NCI-H1436 (cell line): ENCODE measurements around the gene IFNE.
A peak's percentile ranks its signal among the peaks of the same experiment; 100 is the strongest.
"Not testable (repeated sequence)": the region's sequence is repeated elsewhere in the genome, so short reads cannot be mapped to it uniquely, and the experiment has no call there.

Source experiments
- DNase-seq: peaks from one replicate; lab custom pipeline; 2025; lab: John Stamatoyannopoulos, UW

Gene IFNE

DNA sequence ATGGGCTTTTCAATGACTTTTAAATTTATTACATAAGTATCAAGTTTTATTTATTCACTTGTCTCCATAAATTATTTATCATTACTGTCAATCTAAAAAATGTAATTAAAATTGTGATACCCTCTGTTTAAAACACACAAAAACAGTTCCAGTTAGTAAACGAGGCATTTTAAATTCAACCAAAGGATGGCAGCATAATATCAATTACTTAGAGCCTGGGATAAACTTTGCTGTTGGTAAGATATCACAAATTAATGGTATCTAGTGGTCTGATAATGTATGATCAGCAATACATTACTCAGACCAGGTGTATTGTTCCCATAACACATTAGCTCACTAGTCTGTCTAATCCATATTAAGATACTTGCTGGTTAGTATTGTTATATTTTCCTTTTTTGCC, 9.6 kb upstream of the IFNE start:
- DNase-seq = no peak

DNA sequence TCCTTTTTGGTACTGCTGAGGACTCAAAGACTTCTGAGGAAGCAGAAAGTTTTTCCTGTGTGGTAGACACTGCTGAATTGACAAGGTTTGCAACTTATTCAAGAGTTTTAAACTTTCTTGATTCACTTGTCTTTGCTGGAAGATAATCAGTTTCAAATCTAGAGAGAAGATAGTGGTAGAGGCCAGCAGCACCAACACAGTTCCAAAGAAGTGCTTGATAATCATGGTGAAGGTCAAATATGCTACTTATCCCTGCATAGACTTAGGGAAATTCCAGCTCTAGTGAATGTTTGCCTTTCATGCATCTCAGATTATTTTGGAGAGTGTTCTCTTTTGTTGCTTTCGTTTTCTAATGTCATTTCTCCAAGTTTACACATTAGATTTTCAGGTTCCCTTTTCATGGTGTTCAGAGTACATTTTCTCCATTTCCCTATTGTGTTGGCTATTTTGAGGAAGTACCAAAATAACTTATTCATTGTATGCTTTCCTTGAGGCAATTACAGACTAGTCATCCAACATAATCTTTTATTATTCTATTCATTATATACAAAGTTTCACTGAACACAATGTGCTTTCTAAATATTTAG, 550 bp downstream of the IFNE start:
- no peak for DNase-seq

DNA sequence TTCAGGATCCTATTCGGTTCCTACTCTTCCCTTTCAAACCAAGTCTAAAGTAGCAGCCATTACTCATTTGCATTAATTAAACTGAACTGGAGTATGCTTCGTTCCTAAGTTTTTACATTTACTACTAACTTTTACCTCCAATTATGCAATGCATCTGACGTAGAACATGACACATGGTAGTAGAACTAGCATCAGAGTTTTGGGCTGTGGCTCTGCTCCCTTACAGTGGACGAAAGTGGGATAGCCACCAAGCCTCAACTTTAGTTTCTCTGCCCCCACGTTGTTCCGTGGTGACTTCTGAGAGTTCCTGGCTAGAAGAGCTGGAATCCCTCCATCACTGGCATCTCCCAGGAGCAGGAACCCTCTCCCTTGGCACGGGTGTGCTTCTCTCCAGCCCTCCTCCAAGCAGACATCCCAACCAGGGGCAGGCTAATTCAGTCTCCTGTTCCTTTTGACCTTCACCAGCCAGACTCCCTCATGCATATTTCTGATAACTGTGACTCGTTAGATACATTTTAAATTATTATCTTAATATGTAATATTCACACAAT, 2.9 kb downstream of the IFNE start:
- DNase-seq = no peak

DNA sequence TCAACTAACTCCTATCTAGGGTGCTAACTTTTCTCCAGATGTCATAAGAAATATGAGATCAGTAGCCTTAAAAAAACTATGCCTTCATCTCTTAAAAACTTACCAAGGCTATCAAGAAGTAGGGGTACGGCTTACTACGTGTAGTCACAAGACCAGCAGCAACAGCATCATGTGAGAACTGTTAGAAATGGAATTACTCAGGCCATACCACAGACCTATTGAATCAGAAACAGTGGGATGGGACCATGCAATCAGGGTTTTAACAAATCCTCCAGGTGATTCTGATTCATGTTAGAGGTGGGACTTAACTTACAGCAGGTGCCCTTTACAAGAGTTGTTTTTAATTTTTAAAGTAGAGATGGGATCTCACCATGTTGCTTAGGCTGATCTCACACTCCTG, 4.6 kb downstream of the IFNE start:
- DNase-seq = no peak

DNA sequence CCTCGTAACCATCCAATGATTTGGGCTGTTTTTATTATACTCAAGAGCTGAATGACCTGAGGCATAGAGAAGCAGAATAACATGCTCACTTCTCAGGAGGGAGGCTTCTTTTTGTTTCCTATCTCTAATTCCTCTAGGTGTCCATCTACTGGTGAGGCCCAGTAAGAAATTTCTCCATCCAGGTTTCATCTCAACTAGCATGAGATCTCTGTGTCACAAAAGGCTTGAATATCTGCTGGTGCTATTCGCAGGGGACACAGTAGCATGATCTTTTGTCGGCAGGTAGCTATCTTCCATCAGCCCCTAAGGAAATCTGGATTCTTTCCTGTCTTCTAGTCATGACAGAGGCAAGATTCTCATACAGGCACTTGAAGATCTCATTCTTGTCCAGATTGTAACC, 8.9 kb downstream of the IFNE start:
- no peak for DNase-seq

DNA sequence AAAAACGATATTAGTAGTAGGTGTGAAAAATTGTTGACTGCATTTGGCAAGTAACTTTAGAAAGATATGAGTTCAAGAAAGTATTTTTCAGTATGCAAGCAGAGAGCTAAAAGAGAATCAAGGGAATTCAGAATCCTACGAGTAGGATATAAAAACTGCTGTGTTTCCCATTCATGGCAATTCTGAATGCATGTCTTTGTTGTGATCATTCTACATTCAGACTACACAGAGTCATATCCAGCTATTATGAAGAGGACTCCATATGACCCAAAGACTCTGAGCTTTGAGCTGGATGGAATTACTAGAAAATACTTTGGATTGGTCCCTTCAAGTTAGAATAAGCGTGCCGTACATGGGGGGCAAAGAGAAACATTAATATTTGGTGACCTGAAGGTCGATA, 12.0 kb downstream of the IFNE start:
- no peak for DNase-seq

DNA sequence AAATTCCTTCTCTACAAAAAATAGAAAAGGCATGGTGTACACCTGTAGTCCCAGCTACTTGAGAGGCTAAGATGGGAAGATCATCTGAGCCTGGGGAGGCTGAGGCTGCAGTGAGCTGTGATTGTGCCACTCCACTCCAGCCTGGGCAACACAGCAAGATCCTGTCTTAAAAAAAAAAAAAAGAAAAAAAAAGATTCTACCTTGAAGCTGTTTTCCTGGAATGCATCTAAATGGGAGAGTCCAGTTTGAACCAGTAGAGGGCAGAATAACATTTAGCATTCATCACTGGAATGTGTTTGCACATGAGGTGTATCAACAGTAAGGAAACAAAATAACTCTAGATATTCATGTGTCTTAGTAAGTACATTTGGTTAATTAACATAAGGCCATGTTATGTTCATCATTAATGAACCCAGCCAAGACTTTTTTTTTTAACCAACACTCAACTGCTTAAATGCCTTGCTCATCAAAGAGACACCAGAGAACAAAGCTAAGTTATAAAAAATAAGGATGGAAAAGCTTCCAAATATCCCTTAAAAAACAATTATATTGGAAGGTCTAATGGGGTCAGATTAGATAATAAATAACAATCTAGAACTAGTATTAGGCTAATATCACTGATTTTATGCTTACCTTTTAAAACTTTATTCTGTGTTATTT, 16.1 kb downstream of the IFNE start:
- peak; percentile 3 for DNase-seq

DNA sequence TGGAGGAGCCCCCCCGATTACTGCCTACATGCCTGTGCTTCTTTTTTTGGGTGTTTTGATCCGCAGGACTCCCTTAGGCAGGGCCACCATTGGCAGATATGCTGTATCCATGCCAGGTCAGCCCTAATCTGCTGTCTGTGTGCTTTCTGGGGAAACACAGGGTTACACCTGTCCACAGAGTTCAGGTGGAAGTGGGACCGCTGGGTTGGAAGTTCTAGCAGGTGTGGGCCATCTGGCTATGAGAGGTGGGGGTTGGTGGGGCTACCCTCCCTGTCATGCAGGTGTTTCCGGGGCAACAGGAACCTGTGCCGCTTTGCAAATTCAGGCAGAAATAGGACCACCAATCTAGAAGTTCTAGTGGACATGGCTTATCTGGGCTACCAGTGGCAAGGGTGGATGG, 17.0 kb downstream of the IFNE start:
- DNase-seq = no peak

DNA sequence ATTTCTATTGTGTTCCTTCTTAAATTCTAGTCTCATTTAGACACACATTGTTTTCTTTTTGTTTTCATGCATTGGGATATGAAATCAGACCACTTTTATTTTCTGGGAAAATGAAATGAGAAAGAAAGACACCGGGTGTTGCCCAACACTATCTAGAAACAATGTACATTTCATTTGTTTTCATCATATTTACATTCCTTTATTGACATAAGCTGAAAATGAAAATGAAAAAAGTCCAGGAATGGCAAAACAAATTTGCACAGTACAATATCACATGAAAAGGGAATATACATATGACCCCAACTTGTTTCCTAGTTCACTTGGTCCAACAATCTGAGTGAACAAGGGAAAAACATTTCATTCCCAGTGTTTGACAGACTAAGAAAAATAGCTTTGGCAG, 20.7 kb downstream of the IFNE start:
- no peak for DNase-seq

DNA sequence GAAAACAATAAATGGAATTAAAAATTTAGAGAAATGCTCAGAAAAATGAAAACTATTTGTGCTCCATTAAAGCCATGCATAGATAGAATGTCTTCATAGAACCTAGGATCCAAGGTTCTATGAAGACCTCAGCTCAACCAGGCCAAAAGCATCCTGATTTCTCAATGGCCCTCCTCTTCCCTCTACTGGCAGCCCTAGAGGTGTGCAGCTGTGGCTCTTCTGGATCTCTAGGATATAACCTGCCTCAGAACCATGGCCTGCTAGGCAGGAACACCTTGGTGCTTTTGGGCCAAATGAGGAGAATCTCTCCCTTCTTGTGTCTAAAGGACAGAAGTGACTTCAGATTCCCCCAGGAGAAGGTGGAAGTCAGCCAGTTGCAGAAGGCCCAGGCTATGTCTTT, 26.8 kb downstream of the IFNE start:
- no peak for DNase-seq

DNA sequence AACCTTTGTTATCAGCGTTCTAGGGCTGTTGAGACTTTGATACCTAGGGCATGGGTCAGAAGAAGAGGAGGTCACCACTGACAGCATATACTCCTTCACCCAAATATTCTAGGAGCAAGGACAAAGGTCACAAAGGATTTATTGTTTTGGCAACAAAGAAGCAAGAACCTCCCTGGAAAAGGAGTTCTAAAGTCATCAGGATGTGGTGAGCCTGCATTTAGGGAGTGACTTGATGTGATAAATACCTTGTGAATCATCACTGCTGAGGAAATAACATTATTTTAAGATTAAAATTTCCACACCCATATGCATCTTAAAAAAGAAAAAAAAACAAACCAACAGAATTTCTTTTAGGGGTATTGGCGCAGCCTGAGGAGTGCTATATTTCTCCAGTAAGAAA, 28.0 kb downstream of the IFNE start:
- no peak for DNase-seq

DNA sequence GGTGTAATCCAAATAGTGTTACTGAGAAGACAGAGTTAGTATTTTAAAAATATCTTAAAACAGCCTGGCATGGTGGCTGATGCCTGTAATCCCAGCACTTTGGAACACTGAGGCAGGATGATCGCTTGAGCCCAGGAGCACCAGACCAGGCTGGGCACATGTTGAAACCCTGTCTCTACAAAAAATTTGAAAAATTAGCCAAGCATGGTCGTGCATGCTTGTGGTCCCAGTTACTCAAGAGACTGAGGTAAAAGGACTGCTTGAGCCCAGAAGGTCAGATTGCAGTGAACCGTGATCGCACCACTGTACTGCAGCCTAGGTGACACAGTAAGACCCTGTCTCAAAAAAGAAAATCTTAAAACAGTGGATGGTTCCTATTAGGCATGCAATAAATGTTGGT, 29.4 kb downstream of the IFNE start:
- no peak for DNase-seq

DNA sequence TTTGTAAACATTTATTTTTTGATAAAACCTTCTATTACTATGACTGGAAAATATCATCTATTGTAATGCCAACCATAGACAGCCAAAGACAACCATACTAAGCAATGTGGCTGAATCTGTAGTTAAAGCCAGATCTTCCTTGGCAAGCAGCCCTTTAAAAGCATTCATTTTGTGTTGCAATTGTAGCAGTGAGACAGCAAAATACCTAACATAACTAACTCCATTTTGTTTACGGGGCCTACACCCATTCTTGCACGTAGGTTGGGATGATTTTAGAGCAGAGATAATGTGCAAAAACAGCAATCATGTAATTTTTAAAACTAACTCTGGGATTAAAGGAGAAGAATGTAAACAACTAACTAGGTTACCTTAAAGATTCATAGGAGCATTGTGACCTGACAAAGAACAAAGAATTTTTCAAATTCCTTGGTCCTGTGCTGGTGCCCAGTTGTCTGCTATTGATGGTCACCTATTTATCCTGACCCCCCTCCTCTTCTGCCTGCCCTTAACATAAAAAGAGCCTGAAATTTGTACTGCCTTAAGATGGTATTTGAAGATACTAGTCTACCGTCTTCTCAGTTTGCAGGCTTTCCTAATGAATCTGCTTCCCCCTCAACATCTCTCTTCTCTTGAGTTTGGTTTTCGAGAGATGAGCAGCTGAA, 31.2 kb downstream of the IFNE start:
- DNase-seq = no peak

DNA sequence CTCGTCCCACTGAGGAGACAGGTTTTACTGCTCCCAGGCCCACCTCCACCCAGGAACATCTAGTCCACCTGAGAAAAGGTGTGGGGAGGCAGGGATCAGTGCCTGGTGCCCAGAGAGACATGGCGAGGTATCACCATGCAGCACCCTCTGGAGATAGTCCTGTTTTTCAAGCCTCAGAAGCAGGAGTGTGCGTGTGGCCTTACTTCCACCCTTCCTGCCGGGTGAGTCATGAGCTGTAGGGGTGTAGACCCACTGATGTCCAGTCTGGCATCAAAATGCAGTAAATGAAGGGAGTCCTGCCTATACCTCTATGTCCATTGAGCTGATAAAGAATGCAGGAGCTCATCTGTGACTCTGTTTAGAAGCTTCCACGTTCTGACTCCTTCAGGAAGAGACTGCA, 32.8 kb downstream of the IFNE start:
- DNase-seq = not testable (repeated sequence)

DNA sequence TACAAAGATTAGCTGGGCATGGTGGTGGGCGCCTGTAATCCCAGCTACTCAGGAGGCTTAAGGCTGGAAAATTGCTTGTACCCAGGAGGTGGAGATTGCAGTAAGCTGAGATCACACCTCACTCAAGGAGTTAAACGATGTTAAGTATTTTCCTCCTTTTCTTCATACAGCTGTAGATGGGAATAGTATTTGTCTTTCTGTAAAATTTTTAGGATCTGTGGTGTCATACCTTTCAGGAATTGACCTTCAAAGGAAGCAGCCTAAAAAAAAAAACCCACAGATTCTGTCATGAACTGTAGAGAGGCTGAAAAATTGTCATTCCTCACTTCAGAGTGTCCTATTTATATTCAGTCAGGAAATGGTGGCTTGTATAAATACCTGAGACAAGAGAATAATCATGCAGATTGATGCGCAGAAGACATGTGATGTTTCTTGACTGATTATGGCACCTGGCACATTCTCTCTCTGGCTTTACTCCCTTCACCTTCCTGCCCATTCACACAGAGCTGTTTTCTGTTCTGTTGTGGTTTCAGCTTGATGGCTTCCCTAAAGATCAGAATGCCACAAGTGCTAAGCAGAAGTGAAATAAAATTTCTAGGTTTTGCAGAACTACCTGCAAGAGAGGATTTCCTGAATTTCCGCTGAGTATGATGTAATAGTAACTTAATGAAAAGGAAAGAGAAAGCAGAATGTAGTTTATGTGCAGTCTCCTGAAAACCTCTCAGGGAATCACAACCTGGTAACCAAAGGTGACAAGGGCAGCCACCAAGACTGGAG, 38.1 kb downstream of the IFNE start:
- no peak for DNase-seq

DNA sequence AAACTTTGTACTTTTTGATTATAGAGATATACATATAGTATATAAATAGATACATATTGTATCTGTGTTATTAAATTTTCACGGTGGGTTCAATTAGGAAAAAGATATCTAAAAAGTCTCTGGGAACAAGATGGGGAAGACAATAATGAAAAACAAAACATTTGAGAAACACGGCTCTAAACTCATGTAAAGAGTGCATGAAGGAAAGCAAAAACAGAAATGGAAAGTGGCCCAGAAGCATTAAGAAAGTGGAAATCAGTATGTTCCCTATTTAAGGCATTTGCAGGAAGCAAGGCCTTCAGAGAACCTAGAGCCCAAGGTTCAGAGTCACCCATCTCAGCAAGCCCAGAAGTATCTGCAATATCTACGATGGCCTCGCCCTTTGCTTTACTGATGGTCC, 42.0 kb downstream of the IFNE start, which contains the start of gene IFNA1:
TSS of gene IFNA1 (plus strand) at position 301 of the 400 bp plus-strand sequence. CDS start at position 370, 69 bp downstream.
- DNase-seq = no peak

DNA sequence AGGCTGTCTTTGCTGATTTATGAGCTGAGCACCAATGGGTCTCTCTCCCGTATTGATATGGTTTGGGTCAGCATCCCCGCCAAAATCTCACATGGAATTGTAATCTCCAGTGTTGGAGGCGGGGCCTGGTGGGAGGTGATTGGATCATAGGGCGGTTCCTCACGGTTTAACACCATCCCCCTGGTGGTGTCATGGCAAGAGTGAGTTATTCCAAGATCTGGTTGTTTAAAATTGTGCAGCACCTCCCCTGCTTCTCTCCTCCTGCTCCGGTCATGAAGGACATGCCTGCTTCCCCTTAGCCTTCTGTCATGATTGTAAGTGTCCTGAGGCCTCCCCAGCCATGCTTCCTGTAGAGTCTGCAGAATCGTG, 47.1 kb downstream of the IFNE start:
- not testable (repeated sequence) for DNase-seq

DNA sequence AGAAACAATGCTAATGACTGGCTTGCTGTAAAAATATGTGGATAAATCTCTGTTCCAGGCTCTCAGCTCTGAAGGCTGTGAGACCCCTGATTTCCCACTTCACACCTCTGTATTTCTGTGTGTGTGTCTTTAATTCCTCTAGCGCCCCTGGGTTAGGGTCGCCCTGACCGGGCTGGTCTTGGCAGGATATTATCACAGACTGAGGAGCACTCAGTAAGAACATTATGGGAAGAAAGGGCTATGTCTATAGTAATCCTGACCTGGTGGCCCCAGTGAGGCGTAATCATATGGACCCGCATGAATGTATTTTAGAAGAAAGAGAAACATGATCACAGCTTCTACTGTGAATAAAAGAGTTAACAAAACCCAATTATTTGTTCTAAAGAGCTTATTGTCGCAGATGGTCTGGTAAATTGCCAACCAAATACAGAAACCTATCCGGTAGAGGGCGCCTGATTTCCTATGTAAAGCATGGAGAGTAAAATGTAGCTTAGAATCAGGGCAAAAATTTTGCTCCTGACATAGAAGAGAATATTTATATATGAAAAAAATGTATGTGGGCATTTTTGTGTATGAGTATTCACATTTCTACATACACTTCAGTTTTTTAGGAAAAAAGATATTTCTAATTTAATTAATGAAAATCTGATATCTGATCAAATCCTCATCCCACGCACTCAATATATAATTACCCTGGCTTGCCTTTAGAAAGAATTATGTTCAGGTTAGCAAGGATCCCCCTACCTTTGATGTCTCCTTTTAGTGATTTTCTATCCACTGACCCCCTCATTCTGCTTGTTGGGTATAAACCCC, 47.7 kb downstream of the IFNE start:
- DNase-seq = peak; percentile 34

DNA sequence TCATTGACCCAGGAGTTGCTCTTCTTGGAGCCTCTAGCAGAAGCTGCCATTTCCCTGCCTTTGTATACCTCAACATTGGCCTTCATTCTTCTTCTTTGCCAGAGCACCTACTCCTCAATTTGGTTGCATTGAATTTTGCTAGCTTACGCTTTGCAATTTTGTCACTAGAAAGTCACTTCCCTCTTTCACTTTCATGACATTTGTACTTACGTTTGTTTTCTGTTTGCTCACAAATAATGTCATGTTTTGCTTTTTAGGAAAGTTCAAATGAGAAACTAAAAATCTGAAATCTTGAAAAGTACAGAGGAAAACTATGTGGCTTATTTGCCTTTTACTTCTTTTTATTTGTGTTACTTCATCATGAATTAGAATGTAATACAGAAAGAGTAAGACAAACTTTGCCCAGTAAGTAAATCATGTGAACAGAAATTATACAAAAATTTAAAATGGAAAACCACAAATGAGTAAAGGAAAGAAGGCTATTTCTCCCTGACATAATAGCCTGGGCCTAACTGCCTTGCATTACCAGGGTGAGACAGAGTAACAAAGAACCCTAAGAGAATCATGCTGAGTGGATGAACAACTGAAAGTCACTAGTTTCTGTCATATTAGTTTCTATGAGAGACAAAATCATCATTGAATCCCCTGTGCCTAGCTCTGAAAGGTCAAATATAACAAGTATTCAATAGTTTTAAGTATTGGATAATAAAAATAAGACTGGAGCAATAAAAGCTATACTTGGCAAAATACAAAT, 49.3 kb downstream of the IFNE start:
- DNase-seq = no peak
